Amniotic epithelial cell (primary cell): ENCODE data around the gene GARIN5A.

ENCODE experiments used
- DNase-seq: peaks from one replicate; pipeline ENCODE4 v3.0.0-alpha.2; 2010; ENCODE audit warnings: low read depth

GARIN5A gene

DNA sequence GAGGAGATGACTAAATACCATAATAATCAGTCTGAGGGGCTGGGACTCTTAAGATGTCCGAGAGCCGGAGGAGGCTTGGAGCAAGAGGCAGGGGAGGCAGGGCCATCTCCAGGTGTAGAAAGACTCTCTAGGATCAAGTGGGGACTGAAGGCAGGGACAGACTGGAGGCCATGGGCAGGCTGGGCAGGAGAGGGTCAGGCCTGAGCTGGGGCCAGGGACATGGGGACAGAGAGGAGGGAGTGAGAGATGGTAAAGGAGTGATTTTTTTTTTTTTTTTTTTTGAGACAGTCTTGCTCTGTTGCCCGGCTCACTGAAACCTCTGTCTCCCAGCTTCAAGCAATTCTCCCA is 32.2 kb upstream of the GARIN5A start:
- no peak for DNase-seq

DNA sequence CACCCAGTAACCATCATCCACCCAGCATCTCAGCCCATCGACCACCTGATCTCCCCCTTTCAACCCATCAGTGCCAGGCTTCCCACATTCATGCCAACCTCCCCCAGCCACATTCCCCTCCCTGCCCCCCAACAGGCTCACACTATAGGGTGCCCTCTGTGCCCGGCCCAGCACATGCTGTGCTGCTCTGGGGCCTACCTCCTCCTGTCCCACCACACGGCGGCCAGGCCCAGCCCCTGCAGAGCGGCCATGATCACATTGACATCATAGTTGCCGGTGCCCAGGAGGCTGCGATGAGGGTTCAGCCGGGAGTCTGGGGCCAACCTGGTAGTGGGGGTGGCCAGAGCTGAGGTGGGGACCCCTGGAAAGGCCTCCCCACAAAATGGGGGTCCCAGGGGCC is 30.7 kb upstream of the GARIN5A start:
- no peak for DNase-seq

GRCh38 chr19:50506700-50507099 is 30.1 kb upstream of the GARIN5A start:
- no peak for DNase-seq

DNA sequence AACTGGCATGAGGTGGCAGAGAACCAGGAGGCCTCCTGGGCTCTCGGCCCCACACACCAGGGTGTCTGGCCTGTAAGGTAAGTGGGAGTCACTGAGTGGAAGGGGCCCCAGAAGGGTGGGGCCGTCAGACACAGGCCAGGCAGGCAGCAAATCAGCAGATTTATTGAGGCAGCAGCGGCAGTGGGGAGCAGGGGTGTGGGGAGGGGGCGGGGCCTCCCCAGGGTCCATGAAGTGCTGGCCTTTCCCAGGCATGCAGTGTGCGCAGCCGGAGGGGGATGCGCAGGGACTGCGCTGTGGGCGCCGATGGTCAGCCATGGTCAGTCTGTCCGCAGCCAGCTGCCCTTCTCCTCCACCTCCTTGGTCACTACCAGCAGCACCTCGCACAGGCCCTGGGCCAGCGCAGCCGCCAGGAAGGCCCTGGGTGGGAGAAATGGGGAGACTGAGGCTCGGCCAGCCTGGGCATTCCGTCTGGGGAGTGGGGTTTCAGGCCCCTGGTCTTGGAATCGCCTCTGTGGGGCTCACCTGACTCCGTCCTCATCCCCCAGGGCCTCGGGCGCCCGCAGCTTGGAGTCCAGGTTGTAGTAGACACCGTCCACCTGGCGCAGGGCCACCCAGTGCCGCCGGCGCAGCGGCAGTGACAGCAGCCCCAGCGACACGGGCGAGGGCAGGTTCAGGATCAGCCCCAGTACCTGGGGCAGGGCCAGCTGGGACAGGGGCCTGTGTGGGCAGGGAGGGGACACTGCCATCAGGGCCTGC is 29.4 kb upstream of the GARIN5A start:
- DNase-seq = no peak

- no peak for DNase-seq
Measured at GRCh38 chr19:50501568-50502475, 25.2 kb upstream of the GARIN5A start.

DNA sequence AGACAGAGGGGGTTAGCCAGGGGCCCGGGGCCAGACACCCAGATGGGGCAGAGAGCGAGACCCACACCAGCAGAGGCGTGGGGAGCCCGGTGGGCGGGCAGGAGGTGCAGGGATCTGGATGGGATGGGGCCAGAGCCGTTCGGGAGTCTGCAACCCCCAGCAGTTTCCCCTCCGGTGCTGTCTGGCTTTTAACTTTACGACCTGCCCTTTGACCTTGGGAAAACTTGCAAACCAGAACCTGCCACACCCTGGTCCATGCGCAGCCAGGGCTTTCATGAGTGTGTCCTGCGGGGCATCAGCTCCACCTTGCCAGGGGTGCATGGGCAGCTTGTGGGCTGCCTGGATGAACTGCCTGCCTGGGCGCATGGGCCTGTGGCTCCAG is 24.5 kb upstream of the GARIN5A start:
- DNase-seq = no peak

DNA sequence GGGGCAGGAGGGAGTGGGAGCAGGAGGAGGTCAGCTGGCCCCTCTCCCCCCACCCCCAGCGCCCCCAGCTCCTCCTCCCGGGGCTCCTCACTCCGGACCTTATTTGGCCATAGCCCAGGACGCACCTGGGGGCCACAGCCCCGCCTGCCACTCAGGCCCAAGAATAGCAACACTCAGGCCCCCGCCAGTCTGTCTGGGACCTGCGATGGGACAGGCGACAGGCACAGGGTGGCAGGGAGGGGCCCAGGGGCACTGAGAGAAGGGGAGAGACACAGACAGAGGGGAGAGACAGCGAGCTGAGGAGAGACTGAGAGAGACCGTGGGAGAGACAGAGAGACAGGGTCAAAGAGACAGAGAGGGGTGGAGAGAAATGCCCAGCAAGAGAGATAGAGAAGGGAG is 24.1 kb upstream of the GARIN5A start:
- DNase-seq = no peak

DNA sequence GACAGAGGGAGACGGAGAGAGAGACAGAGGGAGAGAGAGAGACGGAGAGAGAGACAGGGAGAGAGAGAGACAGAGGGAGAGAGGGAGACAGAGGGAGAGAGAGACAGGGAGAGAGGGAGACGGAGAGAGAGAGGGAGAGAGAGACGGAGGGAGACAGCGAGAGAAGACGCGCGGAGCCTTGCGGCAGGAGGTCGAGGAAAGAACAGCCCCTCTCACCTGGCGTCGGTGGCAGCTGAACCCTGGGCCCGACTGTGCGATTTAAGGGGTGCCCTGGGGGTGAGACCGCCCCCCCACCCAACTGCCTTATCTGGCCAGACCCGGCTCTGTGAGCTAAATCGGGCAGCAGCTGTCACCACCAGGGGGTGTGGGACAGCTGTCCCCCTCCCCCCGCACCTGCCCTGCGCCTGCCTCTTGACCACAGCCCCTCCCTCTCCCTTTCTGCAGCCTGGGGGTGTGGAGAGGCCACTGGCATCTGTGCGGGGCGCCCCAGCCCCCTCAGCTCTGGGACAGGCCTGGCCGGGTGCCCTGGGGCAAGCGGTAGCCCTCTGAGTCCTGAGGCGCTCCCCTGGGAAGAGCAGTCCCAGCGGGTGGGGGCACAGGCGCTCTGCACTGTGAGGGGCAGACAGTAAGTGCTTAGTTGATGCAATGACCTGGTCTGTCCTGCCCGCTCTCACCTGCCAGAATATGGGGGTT is 23.6 kb upstream of the GARIN5A start:
- no peak for DNase-seq

GRCh38 chr19:50498219-50499056 is 21.8 kb upstream of the GARIN5A start:
- no peak for DNase-seq

DNA sequence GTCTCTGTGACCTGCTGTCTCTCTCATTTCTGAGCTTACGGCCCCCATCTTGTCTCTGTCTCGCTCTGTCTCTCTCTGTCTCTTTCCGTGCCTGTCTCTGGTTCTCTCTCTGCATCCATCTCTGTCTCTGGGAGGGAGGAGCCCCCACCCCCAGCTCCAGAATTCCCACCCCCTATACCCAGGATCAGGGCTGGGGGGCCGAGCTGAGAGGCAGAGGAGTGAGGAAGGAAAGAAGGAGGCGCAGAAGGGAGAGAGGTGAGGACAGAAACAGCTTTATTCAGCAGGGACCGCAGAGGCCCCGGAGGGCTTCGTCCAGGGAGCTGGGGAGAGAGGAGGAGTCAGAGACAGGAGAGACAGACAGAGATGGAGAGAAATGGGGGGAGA is 20.4 kb upstream of the GARIN5A start:
- DNase-seq = no peak

GRCh38 chr19:50496189-50497021 is 19.8 kb upstream of the GARIN5A start:
- no peak for DNase-seq

- no peak for DNase-seq
Measured at GRCh38 chr19:50495020-50495531, 18.4 kb upstream of the GARIN5A start.

GRCh38 chr19:50494186-50495019 is 17.8 kb upstream of the GARIN5A start:
- DNase-seq = no peak

GRCh38 chr19:50493171-50493570 is 16.5 kb upstream of the GARIN5A start:
- no peak for DNase-seq

- no peak for DNase-seq
Measured at GRCh38 chr19:50492303-50493052, 15.8 kb upstream of the GARIN5A start.

DNA sequence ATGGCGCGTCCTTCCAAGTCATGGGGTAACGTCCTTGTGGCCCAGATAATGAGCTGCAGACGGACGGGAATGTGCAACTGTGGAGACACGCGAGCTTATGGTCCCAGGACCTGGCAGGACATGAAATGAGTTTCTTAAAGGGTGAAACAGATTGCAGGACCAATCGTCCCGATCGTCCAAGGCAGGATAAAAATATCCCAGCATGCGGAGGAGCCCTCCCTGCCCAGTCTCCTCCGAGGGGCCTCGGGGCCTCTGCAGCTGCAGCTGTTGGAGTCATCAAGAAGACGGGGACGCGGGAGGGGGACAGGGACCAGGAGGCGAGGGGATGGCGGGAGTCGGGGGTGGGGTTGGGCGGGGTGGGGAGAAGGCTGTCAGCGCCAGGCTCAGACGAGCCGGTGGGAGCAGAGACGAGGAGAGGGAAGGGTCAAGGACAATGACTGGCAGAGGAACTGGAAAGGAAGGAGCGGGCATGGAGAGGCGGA is 14.4 kb upstream of the GARIN5A start:
- DNase-seq = no peak

DNA sequence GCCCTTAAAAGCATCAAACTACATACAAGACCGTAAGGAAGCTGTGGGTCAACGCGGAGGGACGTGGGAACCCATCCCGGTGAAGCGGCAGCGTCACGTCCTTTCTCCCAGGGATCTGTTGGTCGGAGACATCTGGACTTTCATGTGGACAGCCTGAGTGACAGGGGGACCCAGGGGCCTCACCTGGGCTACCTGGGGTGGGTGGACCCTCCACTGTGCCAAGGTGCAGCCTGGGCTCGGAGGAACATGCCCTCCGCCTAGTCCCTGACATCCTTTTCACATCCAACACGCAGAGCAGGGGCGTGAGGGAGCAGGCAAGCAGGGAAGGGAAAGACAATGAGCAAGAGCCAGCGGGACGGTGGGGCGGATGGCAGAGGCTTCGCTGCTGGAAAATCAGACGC is 13.8 kb upstream of the GARIN5A start:
- no peak for DNase-seq

DNA sequence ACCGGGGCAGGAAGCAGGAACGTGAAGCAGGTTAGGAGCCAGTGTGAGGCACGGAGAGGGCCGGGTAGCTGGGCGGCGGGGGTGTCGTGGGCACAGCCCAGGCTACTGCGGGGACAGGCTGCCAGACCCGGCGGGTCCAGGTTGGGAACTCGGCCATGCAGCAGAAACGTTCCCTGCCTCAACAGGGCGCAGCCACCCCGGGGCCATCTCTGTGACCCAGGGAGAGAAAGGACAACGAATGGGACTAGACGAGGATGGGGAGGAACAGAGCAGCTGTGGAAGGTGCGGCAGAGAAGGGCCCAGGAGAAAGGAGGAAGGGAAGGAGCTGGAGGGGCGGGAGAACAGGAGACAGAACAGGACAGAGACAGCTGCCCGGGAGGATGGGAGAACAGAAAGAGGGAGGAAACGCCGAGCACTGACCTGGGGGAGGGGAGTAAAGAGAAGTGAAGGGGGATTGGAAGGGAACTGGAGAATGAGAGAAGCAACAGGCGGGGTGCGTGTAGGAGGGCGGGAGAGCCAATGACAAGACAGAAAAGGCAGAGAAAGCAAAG is 12.9 kb upstream of the GARIN5A start:
- DNase-seq = no peak
